GM20000 (cell line): Measurements from ENCODE around the gene ATP8B4.

ENCODE experiments used
- DNase-seq: peaks from one replicate; pipeline ENCODE4 v3.0.0; 2012; ENCODE audit warnings: low spot score
- CTCF ChIP-seq: IDR thresholded peaks from 2 replicates; pipeline ENCODE4 v1.5.1; 2012; ENCODE audit warnings: mild to moderate bottlenecking, control low read depth; ENCODE audit errors: extremely low read depth, missing control alignments

Gene ATP8B4

GRCh38 chr15:50012790-50013189 is 106.2 kb downstream of the ATP8B4 start:
- no peak for DNase-seq
- TF ChIP-seq CTCF = no peak

- TF ChIP-seq CTCF = no peak
- DNase-seq = no peak
Measured at GRCh38 chr15:50009634-50010033, 109.4 kb downstream of the ATP8B4 start.

GRCh38 chr15:50003786-50004334 is 115.2 kb downstream of the ATP8B4 start:
- peak; percentile 71 for DNase-seq
- peak; percentile 74 for TF ChIP-seq CTCF

- no peak for DNase-seq
- TF ChIP-seq CTCF = no peak
Measured at GRCh38 chr15:49991587-49991986, 127.4 kb downstream of the ATP8B4 start.

- no peak for DNase-seq
- no peak for TF ChIP-seq CTCF
Measured at GRCh38 chr15:49990835-49991545, 128.0 kb downstream of the ATP8B4 start.

GRCh38 chr15:49989498-49989897 is 129.5 kb downstream of the ATP8B4 start:
- TF ChIP-seq CTCF = no peak
- DNase-seq = no peak

- no peak for TF ChIP-seq CTCF
- no peak for DNase-seq
Measured at GRCh38 chr15:49988766-49989165, 130.3 kb downstream of the ATP8B4 start.
